ENCODE measurements around the gene CRYBB3.
"Not testable (repeated sequence)": the region's sequence is repeated elsewhere in the genome, so short reads cannot be mapped to it uniquely, and the experiment has no call there.

The CRYBB3 gene

DNA sequence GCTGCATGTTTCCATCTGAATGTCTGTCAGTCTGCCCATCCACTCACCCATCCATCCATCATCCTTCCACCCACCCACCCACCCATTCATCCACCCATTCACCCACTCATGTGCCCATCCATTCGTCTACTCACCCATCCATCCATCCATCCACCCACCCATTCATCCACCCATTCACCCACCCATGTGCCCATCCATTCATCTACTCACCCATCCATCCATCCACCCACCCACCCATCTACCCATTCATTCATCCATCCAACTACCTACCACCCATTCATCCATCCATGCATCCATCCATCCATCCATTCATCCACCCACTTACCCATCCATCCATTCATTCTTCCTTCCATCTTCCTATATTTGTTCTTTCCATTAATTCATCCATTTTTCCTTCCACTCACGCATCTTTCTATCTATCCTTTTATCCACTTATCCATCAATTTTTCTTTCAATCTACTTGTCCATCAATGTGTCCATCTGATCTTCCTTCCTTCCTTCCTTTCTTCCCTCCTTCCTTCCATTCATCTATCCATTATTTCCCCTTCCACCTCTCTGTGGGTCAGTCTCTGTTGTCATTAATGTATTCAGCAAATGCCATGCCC, 8.0 kb downstream of the CRYBB3 start:
- no peak for DNase-seq

DNA sequence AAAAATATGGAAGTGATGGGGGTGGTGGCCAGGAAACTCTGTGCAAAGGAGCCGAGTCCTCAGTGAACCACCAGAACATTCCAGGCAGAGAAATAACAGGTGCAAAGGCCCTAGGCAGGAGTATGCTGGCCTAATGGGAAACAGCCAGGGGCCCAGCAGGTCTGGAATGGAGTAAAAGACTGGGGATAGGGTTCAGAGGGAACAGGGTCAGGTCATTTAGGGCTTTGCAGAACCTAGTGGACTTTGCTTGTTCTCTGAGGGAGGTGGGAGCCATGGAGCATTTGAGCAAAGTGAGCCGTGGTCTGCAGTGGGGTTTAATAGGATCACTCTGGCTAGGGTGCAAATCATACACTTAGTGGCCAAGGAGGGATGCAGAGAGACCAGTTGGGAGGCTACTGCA, 8.7 kb downstream of the CRYBB3 start:
- no peak for DNase-seq

DNA sequence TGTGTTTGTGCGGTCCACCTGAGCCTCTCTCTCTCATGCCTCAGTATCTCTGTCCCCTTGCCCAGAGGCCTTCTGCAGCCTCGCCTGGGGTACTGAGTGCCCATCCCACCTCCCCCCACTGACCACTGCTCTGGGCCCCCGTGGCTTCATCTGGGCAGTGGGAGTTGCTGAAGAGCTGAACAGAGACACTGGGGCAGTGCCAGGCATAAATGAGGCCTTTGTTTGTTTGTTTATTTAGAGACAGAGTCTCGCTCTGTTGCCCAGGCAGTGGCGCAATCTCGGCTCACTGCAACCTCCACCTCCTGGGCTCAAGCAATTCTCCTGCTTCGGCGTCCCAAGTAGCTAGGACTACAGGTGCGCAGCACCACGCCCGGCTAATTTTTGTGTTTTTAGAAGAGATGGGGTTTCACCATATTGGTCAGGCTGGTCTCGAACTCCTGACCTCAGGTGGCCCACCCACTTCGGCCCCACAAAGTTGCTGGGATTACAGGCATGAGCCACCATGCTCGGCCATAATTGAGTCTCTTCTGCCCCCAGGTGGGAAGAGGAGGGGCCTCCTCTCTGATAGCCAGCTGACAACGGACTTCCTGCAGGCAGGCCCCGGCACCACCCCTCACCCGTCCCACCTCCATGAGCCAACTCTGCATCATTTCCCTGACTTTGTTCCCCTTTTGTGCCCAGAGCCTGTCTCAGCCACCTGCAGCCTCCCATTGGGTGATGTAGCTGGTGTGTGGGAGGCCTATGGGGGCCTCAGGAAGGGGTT, 9.3 kb downstream of the CRYBB3 start:
- DNase-seq = no peak

DNA sequence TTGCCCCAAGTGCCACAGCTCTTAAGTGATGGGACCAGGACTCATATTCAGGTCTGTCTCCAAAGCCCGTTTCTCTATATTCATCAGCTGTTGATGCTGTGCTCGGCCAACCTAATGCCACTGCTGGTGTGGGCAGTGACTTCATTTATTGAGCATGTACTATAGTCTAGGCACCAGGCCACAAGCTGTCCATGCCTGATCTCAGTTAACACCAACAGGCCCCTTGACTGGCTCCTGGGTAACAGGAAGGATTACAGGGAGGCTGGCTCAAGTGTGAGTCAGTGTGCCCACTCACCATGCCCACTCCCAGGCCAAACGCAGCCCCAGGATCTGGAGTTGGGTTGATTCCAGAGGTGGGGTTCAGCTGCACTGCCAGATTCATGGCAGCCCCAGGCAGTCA, 11.1 kb downstream of the CRYBB3 start:
- DNase-seq = no peak

DNA sequence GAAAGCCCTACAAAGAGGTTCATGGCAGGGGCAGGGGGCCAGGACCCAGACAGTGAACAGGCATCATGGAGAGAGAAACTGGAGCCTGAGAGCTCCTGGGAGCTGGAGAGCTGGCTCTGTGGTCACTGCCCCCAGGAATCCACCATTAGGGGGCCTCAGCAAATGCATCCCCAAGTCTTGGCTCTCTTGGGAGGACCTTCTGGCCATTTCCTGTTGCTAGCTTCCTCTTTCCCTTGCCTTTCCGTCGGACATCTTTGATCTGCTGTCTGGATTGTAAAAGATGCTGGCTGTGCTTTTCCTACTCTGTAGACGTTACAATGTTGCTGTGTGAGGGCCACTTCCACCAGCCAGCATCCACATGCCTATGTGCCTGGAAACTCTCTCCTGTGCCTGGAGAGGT, 12.7 kb downstream of the CRYBB3 start:
- DNase-seq = no peak

DNA sequence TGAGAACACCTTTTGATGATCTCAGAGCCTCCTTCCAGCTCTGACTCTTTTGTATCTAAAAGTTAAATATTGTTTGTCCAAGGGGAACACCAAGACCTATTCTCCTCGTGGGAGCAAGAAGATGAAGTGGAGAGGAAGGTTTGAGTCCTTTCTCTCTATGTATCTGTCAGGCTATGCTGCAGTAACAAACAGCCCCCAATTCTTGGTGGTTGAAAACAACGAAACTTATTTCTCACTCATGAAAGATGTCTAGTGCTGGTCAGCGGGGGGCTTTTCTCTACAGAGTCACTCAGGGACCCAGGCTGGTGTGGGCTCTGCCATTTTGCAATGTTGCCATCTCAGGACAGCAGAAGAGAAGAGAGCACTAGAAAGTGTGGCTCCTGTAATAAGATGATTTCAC, 13.6 kb downstream of the CRYBB3 start:
- no peak for DNase-seq

DNA sequence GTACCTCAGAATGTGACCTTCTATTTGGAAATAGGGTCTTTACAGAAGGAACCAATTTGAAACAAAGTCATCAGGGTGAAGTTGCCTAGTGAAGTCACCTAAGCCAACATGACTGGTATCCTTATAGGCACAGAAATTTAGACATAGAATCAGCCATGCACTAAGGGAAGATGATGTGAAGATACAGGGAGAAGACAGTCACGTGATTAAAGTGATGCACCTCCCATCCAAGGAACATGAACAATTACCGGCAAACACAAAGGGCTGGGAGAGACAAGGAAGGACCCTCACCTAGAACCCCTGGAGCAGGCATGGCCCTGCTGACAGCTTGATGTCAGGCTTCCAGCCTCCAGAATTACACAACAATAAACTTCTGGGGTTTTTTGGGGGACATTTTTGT, 16.6 kb downstream of the CRYBB3 start:
- DNase-seq = no peak

DNA sequence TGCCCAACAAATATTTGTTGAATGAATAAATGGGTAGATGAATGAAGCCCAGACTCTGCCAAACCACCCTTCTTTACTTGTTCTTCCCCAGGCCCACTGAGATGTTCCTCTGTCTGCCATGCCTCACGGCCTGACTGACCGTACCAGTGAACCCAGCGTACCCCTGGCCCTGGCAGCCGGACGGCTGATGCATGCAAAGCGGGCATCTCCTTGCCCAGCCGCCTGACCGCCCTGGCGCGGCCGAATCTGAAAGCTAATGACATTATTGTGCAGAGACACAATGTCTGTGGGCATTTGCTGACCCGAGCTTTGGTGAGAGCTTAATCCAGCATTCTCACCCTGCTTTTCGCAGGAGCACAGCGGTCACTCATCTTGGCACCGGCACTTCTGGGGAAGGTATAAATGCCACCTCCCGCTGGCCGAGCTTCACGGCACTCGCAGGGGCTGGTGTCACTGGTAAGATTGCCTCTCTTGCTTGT, 19.6 kb downstream of the CRYBB3 start, which contains the start of gene CRYBB2:
CRYBB2 (plus strand) TSS at position 429 of the 479 bp plus-strand sequence. CDS start 1,791 bp downstream, outside the sequence.
- no peak for DNase-seq

DNA sequence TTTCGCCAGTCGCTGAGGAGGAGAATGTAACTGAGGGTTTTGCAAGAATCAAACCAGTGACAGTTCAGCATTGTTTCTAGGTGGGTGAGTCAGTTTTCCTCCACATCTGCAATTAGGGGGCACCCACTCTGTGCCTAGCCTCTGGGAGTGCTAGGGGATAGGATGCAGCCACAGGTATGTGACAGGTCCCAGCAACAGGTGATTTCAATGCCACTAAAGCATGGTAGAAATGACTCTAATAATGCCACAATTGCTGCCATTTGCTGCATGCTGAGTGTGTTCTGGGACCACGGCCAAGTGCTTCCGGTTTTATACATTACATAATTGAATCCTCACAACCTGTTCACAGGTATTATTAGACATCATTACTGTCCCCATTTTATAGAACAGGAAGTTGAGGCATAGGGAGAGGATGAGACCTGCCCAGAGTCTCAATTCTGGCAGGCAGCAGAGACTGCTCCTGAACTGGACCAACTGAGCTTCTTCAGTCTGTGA, 20.3 kb downstream of the CRYBB3 start:
- peak; percentile 83 for DNase-seq

DNA sequence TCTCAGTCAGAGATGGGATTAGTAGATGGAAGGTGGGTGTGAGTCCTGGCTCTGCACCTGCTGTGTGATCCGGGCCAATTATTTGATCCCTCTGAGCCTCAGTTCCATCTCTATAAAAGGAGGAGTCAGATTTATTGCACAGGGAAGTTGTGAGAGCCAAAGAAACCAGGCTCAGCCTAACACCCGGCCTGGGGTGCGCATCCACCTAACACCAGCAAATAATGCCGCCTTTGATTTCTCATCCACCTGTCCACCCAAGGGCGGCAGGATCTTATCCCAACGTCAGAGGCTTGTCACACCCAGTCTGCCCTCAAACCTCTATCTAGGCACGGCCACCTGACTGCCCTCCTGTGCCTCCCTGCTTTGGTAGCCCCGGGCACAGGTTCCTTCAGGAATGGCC, 22.1 kb downstream of the CRYBB3 start:
- DNase-seq = no peak

DNA sequence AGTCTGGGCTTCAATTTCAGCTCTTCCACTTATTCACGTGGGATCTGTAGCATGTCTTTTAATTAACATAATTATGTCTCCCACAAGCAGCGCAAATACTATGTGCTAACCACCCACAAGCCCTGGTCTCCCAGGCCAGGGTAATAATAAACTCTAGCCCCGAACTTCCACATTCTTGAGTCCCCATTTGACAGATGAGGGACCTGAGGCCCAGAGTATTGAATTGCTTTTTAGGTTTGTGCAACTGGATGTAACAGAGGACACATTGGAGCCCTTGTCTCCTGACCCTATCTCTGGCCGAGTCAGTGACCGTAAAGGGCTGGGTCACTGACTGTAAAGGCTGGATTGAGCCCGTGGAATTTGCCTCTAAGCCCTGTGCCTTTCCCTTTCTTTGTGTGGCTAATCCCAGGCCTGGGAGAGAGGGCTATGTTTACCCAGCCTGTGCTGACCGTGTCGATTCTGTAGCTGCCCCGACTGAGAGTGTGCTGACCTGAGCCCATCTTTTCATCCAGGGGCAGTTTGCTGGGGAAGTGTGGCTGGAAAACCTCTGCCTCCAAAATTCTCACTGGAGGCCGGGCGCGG, 23.7 kb downstream of the CRYBB3 start:
- peak; percentile 65 for DNase-seq

DNA sequence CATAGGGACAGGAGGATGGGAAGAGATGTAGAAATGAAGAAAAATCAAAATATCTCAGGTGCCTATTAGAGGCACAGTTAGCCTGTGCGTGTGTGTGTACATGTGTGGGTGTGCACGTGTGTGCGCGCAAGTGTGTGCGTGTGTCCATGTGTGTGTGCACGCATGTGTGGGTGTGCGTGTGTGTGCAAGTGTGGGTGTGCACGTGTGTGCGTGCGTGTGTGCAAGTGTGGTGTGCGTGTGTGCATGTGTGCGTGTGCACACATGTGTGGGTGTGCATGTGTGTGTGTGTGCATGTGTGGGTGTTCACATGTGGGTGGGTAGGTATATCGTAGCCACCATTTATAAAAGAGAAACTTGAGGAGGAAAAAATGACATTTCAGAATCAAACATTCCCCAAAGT, 29.2 kb downstream of the CRYBB3 start:
- no peak for DNase-seq

DNA sequence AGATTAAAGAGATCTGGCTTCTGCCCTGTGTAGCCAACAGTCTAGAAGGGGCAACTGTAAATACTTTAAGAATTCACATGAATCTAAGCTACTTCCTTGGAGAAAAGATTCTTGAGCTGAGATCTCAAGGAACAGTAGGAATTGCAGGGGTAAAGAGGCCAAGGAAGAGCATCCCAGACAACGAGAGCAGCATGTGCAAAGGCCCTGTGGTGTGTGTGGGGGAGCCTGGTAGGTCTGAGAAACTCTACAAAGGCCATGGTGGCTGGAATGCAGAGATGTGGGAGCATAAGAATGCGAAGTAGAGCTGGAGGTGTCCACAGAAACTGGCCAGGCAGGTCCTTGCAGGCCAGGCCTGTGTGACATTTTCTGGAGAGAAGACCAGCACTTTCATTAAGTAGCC, 31.1 kb downstream of the CRYBB3 start:
- not testable (repeated sequence) for DNase-seq

DNA sequence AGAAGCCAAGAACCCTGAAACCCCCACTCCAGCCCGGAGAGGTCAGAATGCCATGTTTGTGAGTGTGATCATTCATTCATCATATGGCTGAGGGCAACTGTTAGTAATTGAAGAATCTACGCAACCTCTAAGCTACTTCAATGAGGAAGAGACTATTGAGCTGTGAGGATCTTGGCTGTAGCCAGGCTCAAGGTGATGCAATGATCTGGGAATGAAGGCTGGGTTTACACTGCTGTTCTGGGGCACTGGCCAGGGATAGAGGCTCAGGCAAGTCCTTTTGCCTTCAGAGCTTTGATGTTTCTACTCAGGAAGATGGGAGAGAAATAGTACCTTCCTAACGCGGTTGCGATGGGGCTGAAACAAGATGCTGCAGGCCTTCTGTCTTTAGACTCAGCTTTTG, 32.6 kb downstream of the CRYBB3 start:
- DNase-seq = no peak

DNA sequence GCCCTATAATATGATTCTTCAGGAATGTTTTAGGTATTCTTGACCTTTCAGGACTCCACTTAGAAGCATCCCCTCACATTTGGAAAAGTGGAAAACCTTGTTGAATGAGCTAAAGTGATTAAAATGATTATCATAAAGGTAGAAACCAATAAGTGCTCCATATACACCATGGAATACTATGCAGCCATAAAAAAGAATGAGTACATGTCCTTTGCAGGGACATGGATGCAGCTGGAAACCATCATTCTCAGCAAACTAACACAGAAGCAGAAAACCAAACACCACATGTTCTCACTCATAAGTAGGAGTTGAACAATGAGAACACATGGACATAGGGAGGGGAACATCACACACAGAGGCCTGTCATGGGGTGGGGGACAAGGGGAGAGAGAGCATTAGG, 34.0 kb downstream of the CRYBB3 start:
- not testable (repeated sequence) for DNase-seq

DNA sequence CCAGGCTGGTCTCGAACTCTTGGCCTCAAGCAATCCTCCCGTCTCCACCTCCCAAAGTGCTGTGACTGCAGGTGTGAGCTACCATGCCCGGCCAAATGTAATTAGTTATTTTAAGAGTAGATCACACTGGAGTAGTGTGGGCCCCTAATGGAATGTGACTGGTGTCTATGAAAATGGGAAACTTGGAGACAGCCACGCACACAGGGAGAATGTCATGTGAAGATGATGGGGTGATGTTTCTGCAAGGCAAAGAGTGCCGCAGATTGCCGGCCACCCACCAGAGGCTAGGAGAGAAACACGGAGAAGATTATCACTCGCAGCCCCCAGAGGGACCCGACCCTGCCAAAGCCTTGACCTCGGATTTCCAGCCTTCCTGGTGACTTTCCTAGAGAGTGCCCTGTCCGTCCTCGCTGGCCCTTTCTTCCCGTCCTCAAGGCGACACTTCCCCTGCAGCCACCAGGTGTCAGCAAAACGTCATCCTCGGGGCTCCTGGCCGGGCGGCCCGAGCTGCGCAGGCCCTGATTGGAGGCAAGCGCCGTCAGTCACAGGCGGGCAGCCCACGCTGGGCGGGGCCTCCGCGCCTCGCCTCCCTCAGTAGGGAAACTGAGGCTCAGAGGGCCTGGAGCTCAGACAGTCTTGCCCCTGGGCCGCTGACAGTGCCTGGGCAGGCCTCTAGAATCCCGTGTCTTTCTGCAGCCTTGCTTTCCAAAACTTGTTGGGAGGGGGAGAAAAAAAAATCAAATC, 36.1 kb downstream of the CRYBB3 start:
- DNase-seq = no peak

DNA sequence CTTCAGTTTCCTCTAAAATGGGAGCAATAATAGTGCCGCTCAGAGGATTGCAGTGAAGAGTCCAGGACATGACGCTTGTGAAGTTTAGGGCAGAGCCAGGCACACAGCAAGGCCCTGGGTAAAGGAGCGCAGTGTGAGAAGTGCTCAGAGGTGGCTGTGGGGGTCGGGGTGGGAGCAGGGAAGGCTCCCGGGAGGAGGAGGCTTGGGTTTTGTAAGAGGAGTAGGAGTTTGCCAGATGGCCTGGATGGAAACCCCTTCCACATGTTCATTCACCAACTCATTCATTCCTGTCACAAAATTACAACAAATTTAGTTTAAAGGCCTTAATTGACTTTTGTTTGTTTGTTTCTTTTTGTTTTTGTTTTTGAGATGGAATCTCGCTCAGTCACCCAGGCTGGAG, 36.8 kb downstream of the CRYBB3 start:
- DNase-seq = no peak

DNA sequence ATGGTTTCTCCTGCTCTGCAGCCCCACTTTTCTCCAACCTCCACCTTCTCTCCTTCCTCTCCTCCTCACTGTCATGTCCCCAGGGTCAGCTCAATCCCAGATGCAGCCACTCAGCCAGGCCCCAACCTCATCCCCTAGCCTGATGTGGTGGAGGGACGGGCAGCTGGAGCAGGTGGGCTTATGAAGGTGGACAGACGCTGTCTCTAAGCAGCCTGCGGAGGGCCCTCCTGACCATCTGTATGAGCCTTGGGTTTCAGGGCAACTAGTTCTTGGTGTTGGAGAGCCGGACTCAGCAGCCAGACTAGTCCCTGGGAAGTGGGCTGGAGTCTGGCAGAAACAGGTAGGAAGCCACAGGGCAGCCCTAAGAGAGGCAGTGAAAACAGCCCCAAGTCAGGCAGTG, 37.8 kb downstream of the CRYBB3 start:
- no peak for DNase-seq

DNA sequence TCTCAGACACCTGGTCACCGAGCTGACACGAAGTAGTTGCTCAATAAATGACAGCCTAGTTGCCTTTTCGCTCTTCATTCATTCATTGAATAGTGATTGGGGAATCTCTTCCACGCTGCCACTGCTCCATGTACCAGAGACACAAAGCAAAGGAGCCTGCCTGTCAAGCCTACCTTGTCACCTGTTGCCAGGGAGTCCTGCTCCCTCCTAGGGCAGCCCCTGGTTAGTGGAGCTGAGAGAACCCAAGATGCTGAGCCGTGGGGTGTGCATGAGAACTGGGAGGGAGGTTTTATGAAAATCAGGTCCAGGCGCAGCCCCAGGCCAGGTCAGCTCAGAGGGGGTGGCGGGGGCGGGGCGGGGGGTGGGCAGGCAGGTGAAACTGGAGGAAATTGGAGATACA, 38.4 kb downstream of the CRYBB3 start:
- not testable (repeated sequence) for DNase-seq

DNA sequence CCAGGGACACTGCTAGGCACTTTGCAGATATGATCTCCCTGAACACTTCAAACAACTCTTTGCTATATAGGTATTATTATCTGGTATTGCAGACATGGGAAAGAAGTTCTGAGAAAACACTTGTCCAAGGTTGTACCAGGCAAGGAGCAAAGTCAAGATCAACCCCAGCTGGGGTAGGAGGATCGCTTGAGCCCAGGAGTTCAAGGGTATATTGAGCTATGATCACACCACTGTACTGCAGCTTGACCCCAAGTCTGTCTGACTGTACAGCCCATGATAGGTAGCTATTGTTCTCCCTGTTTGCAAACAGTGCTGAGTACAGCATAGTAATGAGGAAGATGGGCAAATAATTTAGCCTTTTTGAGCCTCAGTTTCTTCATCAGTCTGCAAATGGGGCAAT, 55.5 kb downstream of the CRYBB3 start:
- not testable (repeated sequence) for DNase-seq
